GM12801 (cell line): ENCODE measurements around the gene EHD4.

ENCODE experiments used
- CTCF ChIP-seq: IDR thresholded peaks from one replicate; pipeline ENCODE4 v1.5.1; 2011; ENCODE audit warnings: control low read depth; ENCODE audit not compliant: insufficient read length; ENCODE audit errors: extremely low read depth

Gene EHD4

GRCh38 chr15:41999290-42000285, 27.2 kb upstream of the EHD4 start:
- TF ChIP-seq CTCF = no peak

- TF ChIP-seq CTCF = no peak
These were observed 25.5 kb upstream of the EHD4 start for GRCh38 chr15:41997845-41998244.

- no peak for TF ChIP-seq CTCF
These were observed 24.7 kb upstream of the EHD4 start for GRCh38 chr15:41996921-41997592.

- TF ChIP-seq CTCF = no peak
These were observed 24.0 kb upstream of the EHD4 start for GRCh38 chr15:41996376-41996775.

GRCh38 chr15:41995476-41995855, 23.1 kb upstream of the EHD4 start:
- TF ChIP-seq CTCF = no peak

GRCh38 chr15:41994772-41995475, 22.6 kb upstream of the EHD4 start:
- TF ChIP-seq CTCF = no peak

- TF ChIP-seq CTCF = no peak
These were observed 21.9 kb upstream of the EHD4 start for GRCh38 chr15:41994171-41994650.
